Thyroid gland (tissue), 4 donors: Measurements from ENCODE around the gene ZBTB40. TPM values are rescaled to one million over a fixed set of nuclear protein-coding genes. Genes with fewer than 3 reads are reported as not detected.

Experiments
- DNase-seq, 2 donors: peaks; one replicate each; pipeline ENCODE4 v3.0.0-alpha.2; 2019
- H3K27ac ChIP-seq, 3 donors: fragments of 200-600 bp; sonication (generic); 1 replicate in 2 of 3; 2 replicates in 1 of 3; pipeline ENCODE4 v1.5.1; 2016 to 2019; ENCODE audit warnings: mild to moderate bottlenecking in 1 of 3, moderate library complexity in 1 of 3
- H3K27me3 ChIP-seq: fragments of 200-600 bp; sonication (generic); one replicate; pipeline ENCODE4 v1.5.1; 2019
- H3K36me3 ChIP-seq, 2 donors: fragments of 200-600 bp; sonication (generic); one replicate each; pipeline ENCODE4 v1.5.1; 2016 to 2019
- H3K4me1 ChIP-seq, 2 donors: fragments of 200-600 bp; sonication (generic); one replicate each; pipeline ENCODE4 v1.5.1; 2017 to 2019
- H3K4me3 ChIP-seq, 3 donors: fragments of 200-600 bp; sonication (generic); replicated peaks in 1 of 3; 1 replicate in 2 of 3; 2 replicates in 1 of 3; pipeline ENCODE4 v1.5.1; 2016; ENCODE audit warnings: mild to moderate bottlenecking in 1 of 3
- H3K9me3 ChIP-seq: fragments of 200-600 bp; sonication (generic); one replicate; pipeline ENCODE4 v1.5.1; 2017
- POLR2A ChIP-seq, 2 donors: fragments of 450-650 bp; IDR thresholded peaks; one replicate each; pipeline ENCODE4 v1.6.1; 2017; ENCODE audit warnings: antibody characterized with exemption in 2 of 2, mild to moderate bottlenecking in 2 of 2, moderate library complexity in 1 of 2
- WGBS, 2 donors: methylation state at CpG; one replicate each; pipeline ENCODE4 v1.1.5; 2017; 5-methylcytosine and 5-hydroxymethylcytosine counted together
- intact Hi-C: fragments of 100-400 bp; cut with DNase I; formaldehyde crosslinking; loops from one replicate; pipeline ENCODE4 v1.15.1; 2023
- total RNA-seq, 4 donors: library from RNA; depleted of rRNA; stranded (reverse); fragments of >200 nt; gene quantifications; one replicate each; pipeline ENCODE4 v1.2.3, GENCODE V29; 2016
- TF ChIP-seq, protein P1 (sequence below), 6 experiments: fragments of 200-600 bp in 3 of 6; fragments of 450-650 bp in 3 of 6; sonication (generic) in 3 of 6; IDR thresholded peaks; one replicate each; pipeline ENCODE4 v1.5.1; 2016 to 2019; ENCODE audit warnings: antibody characterized with exemption in 6 of 6, mild to moderate bottlenecking in 2 of 6, inconsistent platforms in 1 of 6, moderate library complexity in 1 of 6

The ZBTB40 gene
- total RNA-seq, 4 donors from 2014 or later, result 18.7 to 30.1 (median 23.8) TPM

DNA sequence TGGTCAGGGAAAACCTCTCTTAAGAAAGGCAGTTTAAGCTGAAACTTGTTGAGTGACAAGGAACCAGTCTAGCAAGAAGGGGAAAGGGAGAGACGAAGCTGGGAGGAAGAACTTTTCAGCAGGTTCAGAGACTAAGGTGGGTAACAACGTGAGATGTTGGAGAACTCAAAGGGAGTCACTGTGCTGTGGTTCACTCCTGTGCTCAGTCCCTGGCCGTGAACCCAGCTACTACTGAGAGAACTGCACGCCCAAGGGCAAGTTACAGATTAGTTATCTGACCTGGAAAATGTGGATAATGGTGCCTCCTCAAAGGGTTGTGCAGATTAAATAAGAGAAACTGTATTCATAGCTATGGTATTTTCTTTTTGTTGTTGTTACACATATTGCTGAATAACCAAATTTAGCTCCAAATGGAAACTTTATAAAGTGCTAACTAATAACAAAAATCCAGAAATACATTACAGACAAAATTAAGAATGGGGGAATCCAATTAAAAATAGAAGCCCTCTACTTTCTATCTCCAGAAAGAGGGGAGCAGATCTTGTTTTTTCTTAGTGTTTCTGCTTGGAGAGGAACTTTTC, 2.9 kb downstream of the ZBTB40 start:
- WGBS, 2 donors, result 60 to 65% methylated on average over 4 of the region's 4 CpGs
- no peaks in the 10 kb centered on the region for H3K27me3 ChIP-seq
- intact Hi-C loops, result no loop called here
- TF ChIP-seq, protein P1, sequence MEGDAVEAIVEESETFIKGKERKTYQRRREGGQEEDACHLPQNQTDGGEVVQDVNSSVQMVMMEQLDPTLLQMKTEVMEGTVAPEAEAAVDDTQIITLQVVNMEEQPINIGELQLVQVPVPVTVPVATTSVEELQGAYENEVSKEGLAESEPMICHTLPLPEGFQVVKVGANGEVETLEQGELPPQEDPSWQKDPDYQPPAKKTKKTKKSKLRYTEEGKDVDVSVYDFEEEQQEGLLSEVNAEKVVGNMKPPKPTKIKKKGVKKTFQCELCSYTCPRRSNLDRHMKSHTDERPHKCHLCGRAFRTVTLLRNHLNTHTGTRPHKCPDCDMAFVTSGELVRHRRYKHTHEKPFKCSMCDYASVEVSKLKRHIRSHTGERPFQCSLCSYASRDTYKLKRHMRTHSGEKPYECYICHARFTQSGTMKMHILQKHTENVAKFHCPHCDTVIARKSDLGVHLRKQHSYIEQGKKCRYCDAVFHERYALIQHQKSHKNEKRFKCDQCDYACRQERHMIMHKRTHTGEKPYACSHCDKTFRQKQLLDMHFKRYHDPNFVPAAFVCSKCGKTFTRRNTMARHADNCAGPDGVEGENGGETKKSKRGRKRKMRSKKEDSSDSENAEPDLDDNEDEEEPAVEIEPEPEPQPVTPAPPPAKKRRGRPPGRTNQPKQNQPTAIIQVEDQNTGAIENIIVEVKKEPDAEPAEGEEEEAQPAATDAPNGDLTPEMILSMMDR (IDR thresholded peaks at IDR 0.05), result no peak
- no peak for TF ChIP-seq POLR2A (IDR thresholded peaks at IDR 0.05)
- H3K4me1 ChIP-seq, result peaks cover 5 to 25% of the 10 kb centered on the region in 2 donors
- no peaks in the 10 kb centered on the region for H3K9me3 ChIP-seq
- H3K4me3 ChIP-seq, result no peak overlapping the region
- DNase-seq, result no peak
- H3K27ac ChIP-seq, result no peak overlapping the region
- H3K36me3 ChIP-seq, result no peaks in the 10 kb centered on the region

DNA sequence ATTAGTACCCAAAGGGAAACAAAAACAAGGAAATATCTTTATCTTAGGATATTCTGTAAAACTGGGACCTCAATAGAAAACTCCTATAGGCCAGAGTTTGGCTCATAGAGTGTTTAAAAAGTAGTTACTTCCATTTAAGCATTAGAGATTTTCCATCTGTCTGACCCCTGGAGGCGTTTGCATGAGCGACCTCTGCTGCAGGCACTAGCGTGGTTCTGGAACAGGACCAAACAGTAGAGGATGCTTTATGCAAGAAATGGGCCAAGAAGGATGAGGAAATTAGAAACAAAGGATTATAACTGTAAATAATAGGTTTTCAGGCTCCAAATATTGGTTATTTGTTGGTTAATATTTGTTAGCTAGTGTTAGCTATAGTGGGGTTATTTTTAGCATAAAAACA, 5.7 kb downstream of the ZBTB40 start:
- no peak overlapping the region for H3K4me3 ChIP-seq
- no peaks in the 10 kb centered on the region for H3K27me3 ChIP-seq
- no peak for DNase-seq
- no peaks in the 10 kb centered on the region for H3K9me3 ChIP-seq
- H3K4me1 ChIP-seq, result peaks cover 5 to 25% of the 10 kb centered on the region in 2 donors
- intact Hi-C loops, result no loop called here
- H3K27ac ChIP-seq, result no peak overlapping the region
- H3K36me3 ChIP-seq, result no peaks in the 10 kb centered on the region
- TF ChIP-seq POLR2A (IDR thresholded peaks at IDR 0.05), result no peak
- TF ChIP-seq, protein P1 (IDR thresholded peaks at IDR 0.05), result no peak
- WGBS, 2 donors, result 36 to 37% methylated on average over 3 of the region's 3 CpGs

DNA sequence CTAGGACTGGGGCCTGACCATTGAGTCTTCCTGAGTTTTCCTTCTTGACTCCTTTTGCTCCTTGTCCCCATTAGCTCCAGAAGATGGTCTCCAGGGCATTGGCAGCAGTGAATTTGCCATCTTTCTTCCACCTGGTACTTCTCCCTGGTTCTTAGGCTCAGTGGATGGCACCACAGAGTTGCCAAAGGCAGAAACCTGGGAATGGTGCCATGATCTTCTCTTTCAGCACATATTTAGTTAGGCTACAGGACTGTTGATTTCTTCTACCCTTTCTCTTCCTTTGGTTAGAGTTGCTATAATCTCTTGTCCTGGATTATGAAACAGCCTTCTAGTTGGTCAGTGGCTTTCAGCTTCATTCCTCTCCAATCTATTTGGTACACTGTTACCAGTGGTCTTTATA, 6.2 kb downstream of the ZBTB40 start:
- Histone ChIP-seq H3K4me3 (no peak overlapping the region), H3K27me3 (no peaks in the 10 kb centered on the region), H3K9me3 (no peaks in the 10 kb centered on the region), H3K4me1 (peaks cover 4 to 22% of the 10 kb centered on the region in 2 donors), H3K27ac (no peak overlapping the region), H3K36me3 (no peaks in the 10 kb centered on the region)
- intact Hi-C loops, result no loop called here
- TF ChIP-seq, protein P1 (IDR thresholded peaks at IDR 0.05), result no peak
- TF ChIP-seq POLR2A (IDR thresholded peaks at IDR 0.05), result no peak
- DNase-seq, result no peak

DNA sequence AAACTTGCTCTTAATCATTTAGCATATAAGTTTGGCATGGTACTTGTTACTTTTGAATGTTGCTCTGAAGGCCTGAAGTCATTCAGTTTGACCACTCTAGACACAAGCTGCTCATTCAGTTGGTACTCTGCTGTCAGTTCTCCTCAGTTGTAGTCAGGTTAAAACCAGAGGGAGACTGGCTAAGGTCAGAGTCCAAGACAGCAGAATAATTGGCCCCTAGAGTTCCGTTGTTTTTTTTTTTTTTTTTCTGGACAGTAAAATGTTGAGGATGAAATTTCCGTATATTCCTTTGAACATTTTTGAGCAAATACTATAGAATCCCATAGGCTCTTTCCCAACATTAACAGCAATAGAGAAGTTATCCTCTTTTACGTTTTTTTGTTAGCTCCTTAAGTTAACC, 9.4 kb downstream of the ZBTB40 start:
- Histone ChIP-seq H3K27me3 (no peaks in the 10 kb centered on the region), H3K27ac (no peak overlapping the region), H3K9me3 (no peaks in the 10 kb centered on the region), H3K4me1 (peaks cover 0 to 7% of the 10 kb centered on the region in 2 donors), H3K4me3 (no peak overlapping the region), H3K36me3 (no peaks in the 10 kb centered on the region)
- 92 to 94% methylated on average over 3 of the region's 3 CpGs for WGBS, 2 donors
- intact Hi-C loops, result loop anchor here (10.0 kb wide), 1 partner anchor 54 kb away; no protein-coding TSS in a partner anchor
- DNase-seq, result no peak
- TF ChIP-seq, protein P1 (IDR thresholded peaks at IDR 0.05), result no peak
- TF ChIP-seq POLR2A (IDR thresholded peaks at IDR 0.05), result no peak

DNA sequence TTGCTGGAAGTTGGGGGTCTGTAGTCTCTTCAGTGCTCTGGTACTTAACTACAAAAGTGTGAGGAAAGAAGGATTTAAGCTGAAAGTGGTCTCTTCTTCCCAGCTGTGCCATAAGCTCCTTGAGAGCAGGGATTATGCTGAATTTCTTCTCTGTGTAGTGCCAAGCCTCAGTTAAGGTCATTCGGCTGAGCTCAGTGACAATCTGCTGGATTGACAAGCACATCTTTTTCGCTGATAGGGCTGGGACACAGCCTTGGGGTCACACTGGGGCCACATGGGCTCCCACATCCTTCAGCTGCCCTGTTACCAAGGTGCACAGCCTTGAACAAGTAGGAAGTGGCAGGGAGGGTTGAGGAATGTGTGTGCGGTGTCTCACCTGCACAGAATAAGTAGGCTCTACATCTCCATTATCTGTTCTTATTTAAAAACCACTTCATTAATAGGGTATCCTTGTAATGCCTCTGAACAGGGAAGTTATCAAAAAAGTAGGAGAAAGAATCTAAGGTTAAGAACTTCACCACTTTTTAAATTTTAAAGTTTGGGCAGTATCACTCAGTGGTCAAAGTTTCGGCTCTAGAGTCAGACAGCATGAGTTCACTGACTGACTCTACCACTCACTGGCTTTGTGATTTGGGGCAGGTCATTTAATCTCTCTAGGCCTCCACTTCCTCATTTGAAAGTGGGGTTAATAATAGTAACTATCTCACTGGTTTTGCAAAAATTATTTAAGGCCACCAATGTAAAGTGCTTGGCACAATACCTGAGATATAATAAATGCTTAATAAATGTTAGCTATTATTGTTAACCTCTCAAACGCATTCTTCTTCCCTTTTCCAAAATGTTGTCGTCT, 10.3 kb downstream of the ZBTB40 start:
- H3K36me3 ChIP-seq, result no peaks in the 10 kb centered on the region
- H3K27me3 ChIP-seq, result no peaks in the 10 kb centered on the region
- H3K4me1 ChIP-seq, result peaks cover 0 to 7% of the 10 kb centered on the region in 2 donors
- intact Hi-C loops, result loop anchor here (10.0 kb wide), 1 partner anchor 53 kb away; no protein-coding TSS in a partner anchor
- H3K4me3 ChIP-seq, result no peak overlapping the region
- no peak for DNase-seq
- no peak overlapping the region for H3K27ac ChIP-seq
- no peaks in the 10 kb centered on the region for H3K9me3 ChIP-seq
- TF ChIP-seq, protein P1 (IDR thresholded peaks at IDR 0.05), result no peak
- TF ChIP-seq POLR2A (IDR thresholded peaks at IDR 0.05), result no peak
- 94 to 95% methylated on average over 6 of the region's 6 CpGs for WGBS, 2 donors
